ENCODE results near the gene GRN.
"Not testable (repeated sequence)": the region's sequence is repeated elsewhere in the genome, so short reads cannot be mapped to it uniquely, and the experiment has no call there.

- not testable (repeated sequence) for TF ChIP-seq CREB1 (IDR thresholded peaks at IDR 0.05); CREB1 (CRISPR knock-in tag; IDR thresholded peaks at IDR 0.05); CC2D1A (IDR thresholded peaks at IDR 0.05); EZH2 (IDR thresholded peaks at IDR 0.05; ENCODE audit: borderline replicate concordance, low read depth, low read length); ZNF511 (CRISPR knock-in tag; IDR thresholded peaks at IDR 0.05); ATF4 (CRISPR knock-in tag; IDR thresholded peaks at IDR 0.05); SRSF1 (IDR thresholded peaks at IDR 0.05; ENCODE audit: low read depth, low read length); SP1 (CRISPR knock-in tag; IDR thresholded peaks at IDR 0.05); ILF3 (IDR thresholded peaks at IDR 0.05; ENCODE audit: borderline replicate concordance); MAFG (tag; conservative IDR thresholded peaks at IDR 0.05)
- TF ChIP-seq, protein P1, sequence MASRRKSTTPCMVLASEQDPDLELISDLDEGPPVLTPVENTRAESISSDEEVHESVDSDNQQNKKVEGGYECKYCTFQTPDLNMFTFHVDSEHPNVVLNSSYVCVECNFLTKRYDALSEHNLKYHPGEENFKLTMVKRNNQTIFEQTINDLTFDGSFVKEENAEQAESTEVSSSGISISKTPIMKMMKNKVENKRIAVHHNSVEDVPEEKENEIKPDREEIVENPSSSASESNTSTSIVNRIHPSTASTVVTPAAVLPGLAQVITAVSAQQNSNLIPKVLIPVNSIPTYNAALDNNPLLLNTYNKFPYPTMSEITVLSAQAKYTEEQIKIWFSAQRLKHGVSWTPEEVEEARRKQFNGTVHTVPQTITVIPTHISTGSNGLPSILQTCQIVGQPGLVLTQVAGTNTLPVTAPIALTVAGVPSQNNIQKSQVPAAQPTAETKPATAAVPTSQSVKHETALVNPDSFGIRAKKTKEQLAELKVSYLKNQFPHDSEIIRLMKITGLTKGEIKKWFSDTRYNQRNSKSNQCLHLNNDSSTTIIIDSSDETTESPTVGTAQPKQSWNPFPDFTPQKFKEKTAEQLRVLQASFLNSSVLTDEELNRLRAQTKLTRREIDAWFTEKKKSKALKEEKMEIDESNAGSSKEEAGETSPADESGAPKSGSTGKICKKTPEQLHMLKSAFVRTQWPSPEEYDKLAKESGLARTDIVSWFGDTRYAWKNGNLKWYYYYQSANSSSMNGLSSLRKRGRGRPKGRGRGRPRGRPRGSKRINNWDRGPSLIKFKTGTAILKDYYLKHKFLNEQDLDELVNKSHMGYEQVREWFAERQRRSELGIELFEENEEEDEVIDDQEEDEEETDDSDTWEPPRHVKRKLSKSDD (conservative IDR thresholded peaks at IDR 0.05; ENCODE audit: low read length): not testable (repeated sequence)
Observed at GRCh38 chr17:44394112-44394511, 49.0 kb downstream of the GRN start.

All from K562 (cell line).